NB4 (cell line): ENCODE results near the gene GRHL1.
"Not testable (repeated sequence)": the region's sequence is repeated elsewhere in the genome, so short reads cannot be mapped to it uniquely, and the experiment has no call there.

Source experiments
- DNase-seq: peaks from one replicate; pipeline ENCODE4 v3.0.0; 2010; ENCODE audit warnings: low read depth
- H3K4me3 ChIP-seq: one replicate; pipeline ENCODE4 v1.5.1; 2011; ENCODE audit warnings: mild to moderate bottlenecking, low read depth, low read length, moderate library complexity
- CTCF ChIP-seq: IDR thresholded peaks from one replicate; pipeline ENCODE4 v1.5.1; 2012; ENCODE audit warnings: low read depth, low read length
- MAX ChIP-seq: IDR thresholded peaks from 2 replicates; pipeline ENCODE4 v1.6.1; 2011; ENCODE audit warnings: low read depth, low read length
- MYC ChIP-seq: IDR thresholded peaks from 2 replicates; pipeline ENCODE4 v1.6.1; 2011; ENCODE audit warnings: low read depth, low read length
- POLR2A ChIP-seq: IDR thresholded peaks from 2 replicates; pipeline ENCODE4 v1.6.1; 2011; ENCODE audit warnings: mild to moderate bottlenecking; ENCODE audit not compliant: insufficient read length; ENCODE audit errors: extremely low read depth

GRHL1 gene

GRCh38 chr2:10027660-10028330 lies 76.3 kb downstream of the GRHL1 start:
- no peak overlapping the region for H3K4me3 ChIP-seq
- DNase-seq = no peak
- TF ChIP-seq POLR2A (no peak), CTCF (no peak), MAX (no peak), MYC (no peak)

- peak overlapping the region; percentile 64 for H3K4me3 ChIP-seq
Measured at GRCh38 chr2:10028407-10028987, 77.0 kb downstream of the GRHL1 start.

GRCh38 chr2:10028988-10029874 lies 77.7 kb downstream of the GRHL1 start:
- peak; percentile 97 for DNase-seq
- TF ChIP-seq POLR2A (peak; percentile 33), MYC (peak; percentile 83), MAX (peak; percentile 90), CTCF (no peak)
- H3K4me3 ChIP-seq = peak overlapping the region; percentile 64

More at GRCh38 chr2:10028407-10028987, 77.0 kb downstream of the GRHL1 start:
- no peak for TF ChIP-seq MYC
- TF ChIP-seq MAX = peak; percentile 40; the same call in 1 of the 2 replicates
- peak; percentile 75 for DNase-seq

- peak overlapping the region; percentile 64 for H3K4me3 ChIP-seq
- DNase-seq = no peak
- TF ChIP-seq MYC = no peak
- no peak for TF ChIP-seq MAX
- TF ChIP-seq POLR2A = no peak
- TF ChIP-seq CTCF = no peak
Measured at GRCh38 chr2:10029875-10030223, 78.4 kb downstream of the GRHL1 start.

- TF ChIP-seq CTCF (no peak), MAX (no peak), MYC (no peak), POLR2A (no peak)
Measured at GRCh38 chr2:10030311-10030736, 78.8 kb downstream of the GRHL1 start.

GRCh38 chr2:10030798-10031197 lies 79.3 kb downstream of the GRHL1 start:
- DNase-seq, H3K4me3 ChIP-seq: not testable (repeated sequence)

More at GRCh38 chr2:10030311-10030736, 78.8 kb downstream of the GRHL1 start:
- DNase-seq = no peak
- no peak overlapping the region for H3K4me3 ChIP-seq
